Measurements from ENCODE around the gene MSH3. TPM values are rescaled to one million over a fixed set of nuclear protein-coding genes. Genes with fewer than 3 reads are reported as not detected.
"Not testable (repeated sequence)": the region's sequence is repeated elsewhere in the genome, so short reads cannot be mapped to it uniquely, and the experiment has no call there.

The MSH3 gene
- total RNA-seq, 2 donors from 2014 or later: 9.2 to 10.9 TPM

DNA sequence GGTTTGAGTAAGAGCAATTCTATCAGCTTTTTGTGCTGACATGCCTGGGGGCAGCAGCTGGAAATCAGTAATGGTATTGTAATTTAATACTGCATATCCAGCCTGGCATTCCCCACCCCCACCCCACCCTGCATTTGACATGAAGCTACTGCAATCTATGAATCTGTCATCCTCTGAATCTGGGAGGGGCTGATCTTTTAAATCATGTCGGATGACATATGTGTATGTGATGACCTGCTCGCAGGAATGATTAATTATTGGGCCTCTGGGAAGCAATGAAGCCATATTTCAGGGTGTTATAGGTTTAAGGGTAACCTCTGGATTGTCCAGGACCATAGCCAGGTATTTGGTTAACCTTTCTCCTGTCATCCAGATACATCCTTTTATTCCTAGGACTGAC, 241.1 kb downstream of the MSH3 start:
- TF ChIP-seq, protein P1, sequence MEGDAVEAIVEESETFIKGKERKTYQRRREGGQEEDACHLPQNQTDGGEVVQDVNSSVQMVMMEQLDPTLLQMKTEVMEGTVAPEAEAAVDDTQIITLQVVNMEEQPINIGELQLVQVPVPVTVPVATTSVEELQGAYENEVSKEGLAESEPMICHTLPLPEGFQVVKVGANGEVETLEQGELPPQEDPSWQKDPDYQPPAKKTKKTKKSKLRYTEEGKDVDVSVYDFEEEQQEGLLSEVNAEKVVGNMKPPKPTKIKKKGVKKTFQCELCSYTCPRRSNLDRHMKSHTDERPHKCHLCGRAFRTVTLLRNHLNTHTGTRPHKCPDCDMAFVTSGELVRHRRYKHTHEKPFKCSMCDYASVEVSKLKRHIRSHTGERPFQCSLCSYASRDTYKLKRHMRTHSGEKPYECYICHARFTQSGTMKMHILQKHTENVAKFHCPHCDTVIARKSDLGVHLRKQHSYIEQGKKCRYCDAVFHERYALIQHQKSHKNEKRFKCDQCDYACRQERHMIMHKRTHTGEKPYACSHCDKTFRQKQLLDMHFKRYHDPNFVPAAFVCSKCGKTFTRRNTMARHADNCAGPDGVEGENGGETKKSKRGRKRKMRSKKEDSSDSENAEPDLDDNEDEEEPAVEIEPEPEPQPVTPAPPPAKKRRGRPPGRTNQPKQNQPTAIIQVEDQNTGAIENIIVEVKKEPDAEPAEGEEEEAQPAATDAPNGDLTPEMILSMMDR (IDR thresholded peaks at IDR 0.05): no peak
- TF ChIP-seq POLR2A (IDR thresholded peaks at IDR 0.05): no peak

DNA sequence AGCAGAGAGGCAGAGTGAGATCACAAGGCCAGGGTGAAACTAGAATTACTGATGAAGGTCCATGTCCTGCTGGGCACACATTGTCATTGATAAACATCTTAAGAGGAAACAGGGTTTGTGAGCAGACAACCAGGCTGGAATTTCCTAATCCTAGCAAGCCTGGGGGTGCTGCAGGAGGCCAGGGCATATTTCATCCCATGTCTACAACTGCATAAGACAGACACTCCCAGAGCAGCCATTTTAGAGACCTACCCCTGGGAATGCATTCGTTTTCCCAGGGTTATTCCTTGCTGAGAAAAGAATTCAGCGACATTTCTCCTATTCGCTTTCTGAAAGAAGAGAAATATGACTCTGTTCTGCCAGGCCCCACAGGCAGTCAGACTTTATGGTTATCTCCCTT, 248.2 kb downstream of the MSH3 start:
- H3K4me3 ChIP-seq; DNase-seq; H3K4me1 ChIP-seq; H3K27ac ChIP-seq; ATAC-seq; H3K9me3 ChIP-seq; intact Hi-C loops (cut with DNase I); H3K36me3 ChIP-seq (replicated peaks in 1 of 2; ENCODE audit: insufficient read depth in 1 of 2, low read depth in 2 of 2); H3K27me3 ChIP-seq: not testable (repeated sequence)
- 83 to 89% methylated on average over 3 of the region's 3 CpGs for WGBS, 2 donors

More for the DNA sequence above, 241.1 kb downstream of the MSH3 start:
- DNase-seq (no peak), ATAC-seq (no peak)
- Histone ChIP-seq H3K36me3 (replicated peaks in 1 of 2; ENCODE audit: insufficient read depth in 1 of 2, low read depth in 2 of 2) (no peaks in the 10 kb centered on the region), H3K27me3 (no peaks in the 10 kb centered on the region), H3K4me1 (no peaks in the 10 kb centered on the region), H3K9me3 (no peaks in the 10 kb centered on the region), H3K27ac (no peak overlapping the region), H3K4me3 (no peak overlapping the region)
- 91 to 96% methylated on average over 2 of the region's 2 CpGs for WGBS, 2 donors
- intact Hi-C loops (cut with DNase I): no loop called here

DNA sequence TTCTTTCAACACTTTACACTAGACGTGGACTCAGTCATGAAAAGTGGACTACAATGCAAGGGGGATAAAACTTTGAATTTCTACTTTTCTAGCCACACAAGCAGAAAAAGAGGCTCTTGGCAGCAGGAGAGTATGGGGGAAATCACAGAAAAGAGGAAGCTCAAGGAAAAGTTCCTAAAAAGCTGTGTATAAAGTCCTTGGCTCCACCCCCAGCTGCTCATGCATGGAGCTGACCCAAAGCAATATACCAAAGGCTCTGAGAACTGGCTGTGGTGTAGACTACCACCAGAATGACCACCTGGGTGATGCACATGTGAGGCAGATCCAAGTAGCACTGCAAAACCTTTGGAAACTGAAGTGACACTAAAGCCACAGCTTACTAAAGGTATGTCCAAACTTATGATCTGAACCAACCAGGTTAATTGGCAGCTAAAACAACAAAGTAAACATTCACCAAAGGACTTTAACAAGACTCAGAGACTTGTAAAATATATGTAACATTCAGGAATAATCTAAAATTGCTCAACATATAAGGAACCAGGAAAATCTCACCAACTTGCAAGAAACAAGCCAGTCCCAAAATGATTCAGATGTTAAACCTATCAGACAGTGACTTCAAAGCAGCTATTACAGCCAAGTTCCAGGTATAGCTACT, 250.2 kb downstream of the MSH3 start:
- Histone ChIP-seq H3K4me1 (no peaks in the 10 kb centered on the region), H3K27ac (no peak overlapping the region), H3K9me3 (no peaks in the 10 kb centered on the region), H3K27me3 (no peaks in the 10 kb centered on the region), H3K4me3 (no peak overlapping the region), H3K36me3 (replicated peaks in 1 of 2; ENCODE audit: insufficient read depth in 1 of 2, low read depth in 2 of 2) (no peaks in the 10 kb centered on the region)
- no peak for TF ChIP-seq POLR2A (IDR thresholded peaks at IDR 0.05)
- TF ChIP-seq, protein P1 (IDR thresholded peaks at IDR 0.05): no peak
- WGBS, 2 donors: 48 to 50% methylated on average over 1 of the region's 1 CpG
- no peak for ATAC-seq
- no peak for DNase-seq
- intact Hi-C loops (cut with DNase I): no loop called here

DNA sequence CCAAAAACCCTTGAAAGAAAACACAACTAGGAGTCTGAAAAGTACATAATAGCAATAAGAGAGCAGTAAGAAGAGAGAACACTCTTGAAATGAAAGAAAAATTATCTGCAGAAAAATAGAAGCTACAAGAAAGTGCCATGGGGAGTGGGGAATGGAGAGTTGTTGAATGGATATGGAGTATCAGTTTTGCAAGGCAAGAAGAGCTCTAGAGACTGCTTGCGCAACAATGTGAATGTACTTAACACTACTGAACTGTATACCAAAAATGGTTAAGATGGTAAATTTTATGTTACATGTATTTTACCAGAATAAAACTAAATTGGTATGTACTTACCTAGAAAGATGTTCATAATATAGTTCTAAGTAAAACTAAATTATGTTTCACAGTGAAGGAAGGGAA, 251.0 kb downstream of the MSH3 start:
- DNase-seq (no peak), ATAC-seq (no peak)

DNA sequence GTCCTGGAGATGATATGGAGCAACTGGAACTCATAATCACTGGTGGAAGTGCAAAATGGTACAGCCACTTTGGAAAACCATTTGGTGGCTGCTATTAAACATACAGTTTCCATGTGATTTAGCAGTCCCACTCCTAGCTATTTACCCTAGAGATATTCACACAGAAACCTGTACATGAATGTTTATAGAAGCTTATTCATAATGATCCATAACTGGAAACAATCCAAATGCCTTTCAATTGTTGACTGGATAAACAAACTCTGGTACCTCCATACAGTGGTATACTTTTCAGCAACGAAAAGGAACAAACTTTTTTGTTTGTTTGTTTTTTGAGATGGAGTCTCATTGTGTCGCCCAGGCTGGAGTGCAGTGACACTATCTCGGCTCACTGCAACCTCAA, 258.0 kb downstream of the MSH3 start:
- Histone ChIP-seq H3K9me3 (no peaks in the 10 kb centered on the region), H3K4me1 (no peaks in the 10 kb centered on the region), H3K36me3 (replicated peaks in 1 of 2; ENCODE audit: insufficient read depth in 1 of 2, low read depth in 2 of 2) (no peaks in the 10 kb centered on the region), H3K4me3 (no peak overlapping the region), H3K27me3 (no peaks in the 10 kb centered on the region), H3K27ac (no peak overlapping the region)
- DNase-seq: no peak
- 67 to 81% methylated on average over 3 of the region's 3 CpGs for WGBS, 2 donors
- intact Hi-C loops (cut with DNase I): no loop called here
- TF ChIP-seq, protein P1 (IDR thresholded peaks at IDR 0.05): no peak
- no peak for TF ChIP-seq POLR2A (IDR thresholded peaks at IDR 0.05)
- ATAC-seq: no peak

More for the DNA sequence above, 251.0 kb downstream of the MSH3 start:
- no peaks in the 10 kb centered on the region for H3K36me3 ChIP-seq (replicated peaks in 1 of 2; ENCODE audit: insufficient read depth in 1 of 2, low read depth in 2 of 2)
- H3K27ac ChIP-seq: no peak overlapping the region
- TF ChIP-seq POLR2A (IDR thresholded peaks at IDR 0.05): no peak
- TF ChIP-seq, protein P1 (IDR thresholded peaks at IDR 0.05): no peak
- intact Hi-C loops (cut with DNase I): no loop called here
- H3K4me3 ChIP-seq: no peak overlapping the region
- no peaks in the 10 kb centered on the region for H3K4me1 ChIP-seq
- WGBS, 2 donors: 96 to 100% methylated on average over 1 of the region's 1 CpG
- no peaks in the 10 kb centered on the region for H3K27me3 ChIP-seq
- no peaks in the 10 kb centered on the region for H3K9me3 ChIP-seq

Measured in body of pancreas (tissue), 4 donors.